GM21515 (cell line): ENCODE data around the gene CACNA1I.
"Not testable (repeated sequence)": the region's sequence is repeated elsewhere in the genome, so short reads cannot be mapped to it uniquely, and the experiment has no call there.

Experiments used
- ATAC-seq: cut with Tn5 transposase; IDR thresholded peaks from one replicate; pipeline ENCODE4 v1.9.1; 2021; ENCODE audit not compliant: unreplicated experiment

Gene CACNA1I

GRCh38 chr22:39570665-39571064 lies at the start of gene CACNA1I:
CACNA1I (plus strand) TSS chr22:39570753; CDS start chr22:39570753, 0 bp downstream.
- no peak for ATAC-seq

GRCh38 chr22:39521106-39521885 lies 49.3 kb upstream of the CACNA1I start:
- ATAC-seq = not testable (repeated sequence)

- ATAC-seq = not testable (repeated sequence)
These were observed 48.5 kb upstream of the CACNA1I start for GRCh38 chr22:39522091-39522490.

GRCh38 chr22:39522567-39523300 lies 47.8 kb upstream of the CACNA1I start:
- no peak for ATAC-seq

GRCh38 chr22:39524089-39524752 lies 46.3 kb upstream of the CACNA1I start:
- no peak for ATAC-seq

GRCh38 chr22:39524753-39525657 lies 45.5 kb upstream of the CACNA1I start:
- ATAC-seq = no peak

GRCh38 chr22:39525658-39525975 lies 44.9 kb upstream of the CACNA1I start:
- ATAC-seq = no peak

- ATAC-seq = no peak
These were observed 43.8 kb upstream of the CACNA1I start for GRCh38 chr22:39526736-39527171.

GRCh38 chr22:39527481-39527961 lies 43.0 kb upstream of the CACNA1I start:
- no peak for ATAC-seq

GRCh38 chr22:39528080-39528661 lies 42.4 kb upstream of the CACNA1I start:
- no peak for ATAC-seq

- peak; percentile 32 for ATAC-seq
These were observed 41.7 kb upstream of the CACNA1I start for GRCh38 chr22:39528681-39529486.

GRCh38 chr22:39529487-39529851 lies 41.1 kb upstream of the CACNA1I start:
- no peak for ATAC-seq

GRCh38 chr22:39530116-39530515 lies 40.4 kb upstream of the CACNA1I start:
- no peak for ATAC-seq

GRCh38 chr22:39530692-39531331 lies 39.7 kb upstream of the CACNA1I start:
- no peak for ATAC-seq

GRCh38 chr22:39532215-39533073 lies 38.1 kb upstream of the CACNA1I start, which contains the start of gene RPS19BP1:
RPS19BP1 (minus strand) TSS chr22:39532748; CDS start chr22:39532738, 10 bp downstream.
- peak; percentile 61 for ATAC-seq

- no peak for ATAC-seq
These were observed 36.5 kb upstream of the CACNA1I start for GRCh38 chr22:39534092-39534506.

GRCh38 chr22:39534591-39535356 lies 35.8 kb upstream of the CACNA1I start:
- ATAC-seq = peak; percentile 28
